Retina (tissue), 1 donor: ENCODE data around the gene PIP4P1.
"Not testable (repeated sequence)": the region's sequence is repeated elsewhere in the genome, so short reads cannot be mapped to it uniquely, and the experiment has no call there.

Source experiments
- DNase-seq: peaks from one replicate; pipeline ENCODE4 v3.0.0-alpha.2; 2016

The PIP4P1 gene

DNA sequence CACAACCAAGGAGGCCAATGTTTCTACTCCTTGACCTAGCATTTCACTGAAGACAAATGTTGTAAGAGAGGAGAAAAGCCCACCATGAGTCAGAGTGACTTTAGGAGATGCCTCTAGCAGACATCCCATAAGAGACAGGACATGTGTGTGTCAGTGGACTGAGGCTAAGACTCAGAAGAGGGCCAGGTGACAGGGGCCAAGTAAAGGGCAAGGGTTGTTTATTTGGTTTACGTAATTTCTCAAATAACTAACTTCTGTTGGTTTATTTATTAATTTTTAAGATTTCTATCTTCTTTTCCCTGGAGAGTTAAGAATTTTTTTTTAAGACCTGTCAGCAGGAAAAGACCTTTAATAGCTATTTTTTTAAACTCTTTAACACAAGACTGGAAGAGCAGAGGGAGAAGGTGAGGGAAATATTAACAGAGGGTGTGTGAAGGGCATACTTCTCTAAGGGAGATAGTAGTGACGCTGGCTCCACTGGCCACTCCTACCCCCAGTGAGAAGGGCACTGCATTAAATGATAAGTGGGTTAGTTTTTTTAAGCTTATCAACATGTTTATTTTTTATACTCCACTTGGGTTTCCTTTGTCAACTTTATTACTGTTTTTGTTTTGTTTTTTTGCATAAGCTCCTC lies 11.4 kb upstream of the PIP4P1 start:
- DNase-seq, result no peak

DNA sequence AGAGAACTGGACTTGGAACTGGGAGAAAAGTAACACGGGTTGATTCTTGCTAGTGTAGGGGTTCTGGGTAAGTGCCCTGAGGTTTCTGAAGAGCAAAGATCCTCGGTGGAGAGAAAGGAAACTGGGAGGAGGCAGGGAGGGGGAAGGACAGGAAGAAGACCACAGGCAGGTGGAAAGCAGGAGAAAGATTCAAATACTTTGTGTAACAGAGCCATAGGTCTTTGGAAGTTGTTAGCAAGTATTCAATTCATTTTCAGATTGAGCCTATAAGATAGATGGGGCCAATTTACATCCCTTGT lies 9.3 kb upstream of the PIP4P1 start:
- DNase-seq, result no peak

DNA sequence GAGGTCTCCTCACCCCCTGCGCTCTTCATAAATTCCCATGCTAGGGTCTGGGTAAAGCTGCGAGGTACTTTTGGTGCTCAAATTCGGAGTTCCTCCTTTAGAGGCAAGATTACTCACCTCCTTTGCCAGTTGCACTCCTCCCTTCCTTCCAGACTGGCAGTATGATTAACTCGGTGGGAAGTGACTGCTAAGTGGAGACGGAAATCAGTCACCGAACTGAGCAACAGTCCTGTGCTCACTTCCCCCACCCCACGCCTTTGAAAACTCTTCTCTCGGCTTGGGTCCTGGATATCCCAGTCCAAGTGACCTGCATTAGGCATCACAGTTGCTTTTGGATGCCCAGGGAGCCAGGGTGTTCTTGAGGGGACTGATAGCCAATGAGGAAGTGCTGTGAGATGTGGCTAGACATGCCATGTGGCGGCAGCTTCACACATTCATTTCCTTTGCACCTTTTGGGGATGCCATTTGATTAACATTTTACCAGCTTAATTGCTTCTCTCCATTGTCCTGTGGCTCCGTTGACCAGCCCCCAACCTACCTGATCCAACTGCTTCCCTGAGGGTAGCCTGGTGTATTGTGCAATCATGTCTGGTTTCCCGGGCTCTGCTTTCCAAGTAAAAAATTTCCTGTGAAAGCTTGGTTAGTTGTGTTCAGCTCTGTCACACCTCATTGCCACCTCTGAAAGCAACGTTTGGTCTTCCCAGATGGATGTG lies 8.8 kb upstream of the PIP4P1 start:
- no peak for DNase-seq

DNA sequence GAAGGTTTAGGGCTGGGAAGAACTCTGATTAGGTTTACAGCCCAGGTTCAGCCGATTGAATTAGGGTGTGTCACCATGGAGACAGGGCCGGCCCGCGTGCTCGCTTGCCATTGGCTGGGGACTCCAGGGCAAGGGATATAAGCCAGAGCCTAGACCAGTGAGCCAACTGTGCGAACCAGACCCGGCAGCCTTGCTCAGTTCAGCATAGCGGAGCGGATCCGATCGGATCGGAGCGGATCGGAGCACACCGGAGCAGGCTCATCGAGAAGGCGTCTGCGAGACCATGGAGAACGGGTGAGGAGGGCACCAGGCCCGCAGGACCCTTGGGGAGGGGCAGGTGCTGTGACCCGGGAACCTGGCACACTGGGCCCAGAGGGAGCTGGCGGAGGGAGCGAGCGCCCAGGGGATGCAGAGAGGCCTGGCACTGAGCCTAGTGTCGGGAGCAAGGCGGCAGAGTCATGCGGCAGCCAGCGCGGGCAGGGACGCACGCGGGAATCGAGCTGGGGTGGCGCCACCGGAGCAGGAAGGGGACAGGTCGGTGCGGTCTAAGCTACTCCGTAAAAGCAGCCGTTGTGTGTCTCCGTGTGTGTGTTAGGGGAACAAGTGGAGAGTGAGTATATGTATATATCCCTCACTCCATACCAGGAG lies 8.1 kb upstream of the PIP4P1 start, which contains the start of gene PNP:
Gene PNP, plus strand, starts transcription at position 165 of the 648 bp plus-strand sequence. Its CDS starts 119 bp downstream, at position 284.
- peak; percentile 93 for DNase-seq

DNA sequence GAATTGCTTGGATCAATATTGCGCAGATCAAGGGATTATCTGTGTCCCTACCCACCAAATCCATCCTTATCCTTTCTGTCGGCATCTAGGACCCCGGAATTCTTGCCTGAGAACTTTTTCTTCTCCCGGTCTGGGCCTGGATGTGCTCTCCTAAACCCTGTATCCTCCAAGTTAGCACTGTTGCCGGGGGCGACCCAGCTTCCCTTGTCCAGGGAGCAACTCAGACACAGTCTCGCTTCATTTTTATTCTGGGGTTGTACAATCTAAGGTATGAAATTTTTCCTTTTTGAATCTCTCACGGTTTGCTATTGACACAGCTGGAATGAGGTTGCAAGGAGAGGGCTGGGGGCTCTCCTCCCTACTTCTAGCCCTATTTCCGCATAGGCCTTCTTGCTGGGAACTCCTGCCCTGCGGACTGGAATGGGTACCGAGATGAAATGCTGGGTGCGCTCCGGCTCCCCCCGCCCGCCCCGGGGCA lies 7.6 kb upstream of the PIP4P1 start:
- DNase-seq, result no peak

DNA sequence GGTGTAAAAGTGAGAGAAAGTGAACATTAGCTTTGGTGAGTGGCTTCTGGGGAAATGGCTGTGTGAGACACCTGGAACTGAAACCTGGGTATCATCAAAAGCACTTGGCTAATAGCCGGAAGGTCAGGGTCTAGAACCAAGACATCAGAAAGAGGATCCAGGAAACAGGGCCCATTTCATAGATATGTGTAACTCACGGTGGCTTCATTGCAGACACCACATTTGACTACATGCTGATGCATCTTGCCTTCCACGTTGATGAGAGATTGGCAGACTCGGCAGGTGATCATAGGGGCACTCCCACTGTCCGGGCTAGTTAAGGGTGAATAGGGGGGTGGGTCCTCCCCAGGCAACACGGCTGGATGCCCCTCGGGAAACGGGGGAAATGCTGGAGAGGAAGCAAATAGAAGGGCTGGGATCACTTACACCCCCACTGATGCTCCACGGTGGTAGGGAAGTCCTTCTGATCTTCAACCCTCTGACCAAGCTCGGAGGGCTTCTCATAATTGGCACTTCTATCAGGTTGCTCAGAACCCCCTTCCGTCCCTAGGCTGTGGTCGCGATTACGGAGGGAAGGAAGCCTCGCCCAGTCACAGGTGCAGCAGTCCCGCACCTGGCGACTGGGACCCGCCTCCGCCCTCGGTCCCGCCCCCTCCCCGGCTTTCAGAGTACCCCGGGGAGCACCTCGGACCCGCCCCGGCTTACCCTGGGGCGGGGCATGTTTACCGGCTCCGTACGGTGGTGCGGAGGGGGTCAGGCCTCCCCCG lies 593 bp downstream of the PIP4P1 start:
- DNase-seq, result no peak

DNA sequence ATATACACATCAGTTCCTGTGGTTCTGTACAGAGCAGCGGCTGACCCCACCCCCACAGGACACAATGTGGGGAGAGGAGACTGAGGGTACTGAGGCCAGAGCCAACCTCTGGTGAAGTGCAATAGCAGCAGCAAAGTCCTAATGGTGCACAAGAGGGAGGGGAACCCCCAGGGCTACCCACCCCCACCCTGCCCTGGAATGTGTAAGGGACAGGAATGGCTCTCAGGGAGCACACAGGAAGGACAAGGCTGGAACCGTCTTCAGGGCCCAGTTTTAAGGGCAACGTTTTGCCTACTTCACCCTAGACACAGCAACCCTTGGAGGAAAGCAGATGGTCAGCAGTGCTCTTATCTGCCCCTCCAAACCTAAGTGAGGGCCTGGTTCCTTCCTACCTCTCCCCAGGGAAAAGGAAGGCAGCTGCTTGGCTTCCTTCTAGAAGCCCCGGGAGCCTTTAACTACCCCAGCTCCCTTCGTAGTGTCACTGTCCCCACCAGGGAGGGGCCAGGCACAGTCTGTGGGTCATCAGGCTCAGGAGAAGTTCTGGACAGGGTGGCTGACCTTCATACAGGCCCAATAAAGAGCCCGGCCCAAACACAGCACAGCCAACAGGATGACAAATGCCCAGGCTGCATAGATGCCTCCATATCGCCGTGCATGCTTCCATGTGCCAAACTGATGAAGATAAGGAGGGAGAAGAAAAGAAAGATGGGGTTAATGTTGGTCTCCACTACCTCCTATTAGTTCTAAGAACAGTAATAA lies 3.0 kb downstream of the PIP4P1 start:
- no peak for DNase-seq

DNA sequence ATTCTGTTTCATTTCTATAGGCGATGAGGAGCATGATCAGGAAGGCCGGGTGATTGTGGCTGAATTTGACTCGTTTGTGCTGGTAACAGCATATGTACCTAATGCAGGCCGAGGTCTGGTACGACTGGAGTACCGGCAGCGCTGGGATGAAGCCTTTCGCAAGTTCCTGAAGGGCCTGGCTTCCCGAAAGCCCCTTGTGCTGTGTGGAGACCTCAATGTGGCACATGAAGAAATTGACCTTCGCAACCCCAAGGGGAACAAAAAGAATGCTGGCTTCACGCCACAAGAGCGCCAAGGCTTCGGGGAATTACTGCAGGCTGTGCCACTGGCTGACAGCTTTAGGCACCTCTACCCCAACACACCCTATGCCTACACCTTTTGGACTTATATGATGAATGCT lies 4.3 kb downstream of the PIP4P1 start:
- DNase-seq, result no peak

DNA sequence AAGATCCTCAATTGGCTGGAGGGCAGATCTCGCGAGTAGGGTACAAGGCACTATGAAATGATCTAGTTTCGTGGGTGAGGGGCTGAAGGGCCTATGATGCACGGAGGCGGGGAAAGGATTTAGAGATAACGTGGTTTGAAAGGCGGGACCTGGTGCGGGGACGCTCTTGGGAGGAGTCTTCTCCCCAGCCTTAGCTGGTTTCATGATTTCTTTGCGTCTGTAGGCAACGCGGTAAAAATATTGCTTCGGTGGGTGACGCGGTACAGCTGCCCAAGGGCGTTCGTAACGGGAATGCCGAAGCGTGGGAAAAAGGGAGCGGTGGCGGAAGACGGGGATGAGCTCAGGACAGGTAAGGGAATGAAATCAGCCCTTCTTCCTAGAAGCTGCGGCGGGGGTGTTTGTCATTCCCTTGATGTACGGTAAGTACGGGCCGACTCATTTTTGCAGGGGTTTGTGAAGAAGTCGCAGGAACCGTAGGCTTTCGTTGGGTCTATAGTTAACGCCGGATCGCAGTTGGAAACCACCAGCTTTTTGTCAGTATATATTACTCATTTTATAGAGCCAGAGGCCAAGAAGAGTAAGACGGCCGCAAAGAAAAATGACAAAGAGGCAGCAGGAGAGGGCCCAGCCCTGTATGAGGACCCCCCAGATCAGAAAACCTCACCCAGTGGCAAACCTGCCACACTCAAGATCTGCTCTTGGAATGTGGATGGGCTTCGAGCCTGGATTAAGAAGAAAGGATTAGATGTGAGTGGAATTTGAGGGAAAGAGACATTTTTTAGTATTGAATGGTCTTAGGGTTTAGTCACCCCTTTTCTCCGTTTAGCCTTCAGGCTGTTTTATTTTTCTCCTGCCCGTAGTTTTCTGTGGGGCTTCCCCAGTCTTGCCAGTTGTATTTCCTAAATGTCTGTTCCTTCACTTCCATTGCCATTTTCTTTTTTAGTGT lies 5.6 kb downstream of the PIP4P1 start:
- no peak for DNase-seq

DNA sequence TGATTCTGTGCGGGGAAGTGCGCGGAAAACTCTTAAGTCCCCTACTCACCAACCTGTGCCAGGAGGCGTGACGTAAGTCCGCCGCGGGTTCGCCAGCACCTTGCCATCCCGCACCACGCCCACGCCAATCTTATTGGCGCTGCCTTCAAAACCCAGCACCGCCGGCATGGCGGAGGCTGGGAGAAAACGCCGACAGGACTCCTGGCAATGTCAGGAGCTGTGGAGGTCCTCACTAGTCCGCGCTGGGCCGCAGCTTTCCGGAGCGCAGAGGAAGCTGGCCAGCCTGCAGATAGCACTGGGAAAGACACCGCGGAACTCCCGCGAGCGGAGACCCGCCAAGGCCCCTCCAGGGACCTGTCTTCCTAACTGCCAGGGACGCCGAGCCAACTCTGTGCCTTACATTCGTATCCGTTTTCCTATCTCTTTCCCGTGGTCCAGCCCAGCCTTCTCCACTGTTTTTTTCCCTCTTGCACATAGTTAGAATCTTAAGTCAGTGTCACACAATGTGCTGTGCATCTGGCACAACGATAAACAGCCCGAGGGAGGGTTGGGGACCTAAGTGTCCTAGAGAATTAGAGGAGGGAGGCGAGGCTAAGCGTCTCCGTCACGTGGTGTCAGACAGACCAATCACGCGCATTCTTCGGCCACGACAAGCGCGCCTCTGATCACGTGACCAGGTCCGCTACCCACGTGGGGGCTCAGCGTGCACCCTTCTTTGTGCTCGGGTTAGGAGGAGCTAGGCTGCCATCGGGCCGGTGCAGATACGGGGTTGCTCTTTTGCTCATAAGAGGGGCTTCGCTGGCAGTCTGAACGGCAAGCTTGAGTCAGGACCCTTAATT lies 6.5 kb downstream of the PIP4P1 start, which contains the start of the genes APEX1 and OSGEP:
Gene APEX1, plus strand, starts transcription at position 711 of the 839 bp plus-strand sequence. CDS start 420 bp downstream, outside the sequence.
Gene OSGEP, minus strand, starts transcription at position 297 of the 839 bp plus-strand sequence. Its CDS starts 129 bp downstream, at position 168.
- peak; percentile 99 for DNase-seq

DNA sequence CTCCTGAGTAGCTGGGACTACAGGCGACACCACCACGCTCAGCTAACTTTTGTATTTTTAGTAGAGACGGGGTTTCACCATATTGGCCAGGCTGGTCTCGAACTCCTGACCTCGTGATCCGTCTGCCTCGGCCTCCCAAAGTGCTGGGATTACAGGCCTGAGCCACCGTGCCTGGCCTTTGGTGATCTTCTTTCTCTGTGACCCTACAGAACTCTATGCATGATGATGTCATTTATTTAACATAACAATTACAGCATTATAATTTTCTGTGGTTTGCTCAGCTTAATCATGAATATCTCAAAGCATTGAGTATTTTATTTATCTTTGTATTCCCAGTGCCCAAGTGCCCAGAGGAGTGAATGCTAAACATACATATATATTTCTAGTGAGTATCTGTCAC lies 8.4 kb downstream of the PIP4P1 start:
- not testable (repeated sequence) for DNase-seq

DNA sequence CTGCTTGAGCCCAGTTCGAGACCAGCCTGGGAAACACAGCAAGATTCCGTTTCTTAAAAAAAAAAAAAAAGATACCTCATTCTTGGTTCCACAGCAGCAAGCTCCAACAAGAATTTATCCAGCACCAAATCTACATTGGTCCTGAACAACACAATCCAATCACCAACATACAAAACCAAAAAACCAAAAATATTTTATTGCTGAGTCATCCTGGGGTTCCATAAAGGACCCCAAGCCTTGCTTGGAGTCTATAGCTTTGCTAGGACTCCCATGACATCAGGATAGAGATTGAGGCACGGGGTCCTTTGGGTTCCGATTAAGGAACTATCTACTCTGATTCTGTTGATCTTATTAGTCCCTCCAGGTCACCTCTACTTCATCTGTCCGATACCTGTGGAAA lies 14.3 kb downstream of the PIP4P1 start:
- no peak for DNase-seq

DNA sequence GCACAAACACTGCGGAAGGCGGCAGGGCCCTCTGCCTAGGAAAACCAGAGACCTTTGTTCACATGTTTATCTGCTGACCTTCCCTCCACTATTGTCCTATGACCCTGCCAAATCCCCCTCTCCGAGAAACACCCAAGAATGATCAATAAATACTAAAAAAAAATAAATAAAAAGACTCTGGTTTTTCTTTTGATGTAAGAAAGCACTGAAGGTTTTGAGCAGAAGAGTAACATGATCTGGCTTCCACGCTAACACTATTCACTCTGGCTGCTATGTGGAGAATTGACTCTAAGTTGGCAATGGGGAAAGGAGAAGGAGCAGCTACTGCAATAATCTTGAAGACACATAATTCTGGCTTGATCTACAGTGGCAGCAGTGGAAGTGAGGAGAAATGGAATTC lies 17.6 kb downstream of the PIP4P1 start:
- DNase-seq, result not testable (repeated sequence)

DNA sequence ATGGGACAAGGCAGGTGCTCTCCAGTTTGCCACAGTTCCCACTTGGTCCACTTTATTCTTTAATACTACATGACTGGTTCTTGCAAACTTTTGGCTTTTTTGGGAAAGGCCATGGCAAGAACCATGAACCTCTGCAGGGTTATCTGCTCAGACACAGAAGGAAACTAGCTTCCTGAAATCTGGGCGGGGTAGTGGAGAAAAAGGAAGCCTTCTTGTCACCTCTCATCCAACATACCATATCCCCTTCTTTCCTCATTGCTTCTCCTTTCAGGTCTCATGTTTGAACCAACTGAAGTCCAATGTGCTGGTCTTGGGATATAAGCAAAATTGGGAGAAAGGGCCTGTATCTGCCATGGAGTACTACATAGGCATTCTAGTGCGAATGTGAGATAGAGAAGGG lies 19.8 kb downstream of the PIP4P1 start:
- DNase-seq, result no peak

DNA sequence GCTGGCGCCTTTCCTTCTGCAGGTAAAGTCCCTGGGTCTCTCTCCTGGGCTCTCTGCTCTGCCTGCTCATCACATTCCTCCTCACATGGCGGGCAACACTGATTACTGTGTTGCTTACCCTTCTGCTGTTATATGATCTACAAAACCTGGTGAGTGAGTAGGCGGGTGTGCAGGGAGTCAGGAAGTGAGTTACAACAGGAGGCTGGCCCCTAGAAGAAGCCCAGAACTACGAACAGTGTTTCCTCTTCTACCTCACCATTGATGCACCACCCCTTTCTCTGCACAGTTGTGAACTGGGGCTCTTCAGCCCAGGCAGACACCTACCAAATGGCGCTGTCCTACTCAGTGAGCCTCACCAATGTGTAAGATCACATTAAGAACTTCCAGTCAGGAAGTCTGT lies 20.4 kb downstream of the PIP4P1 start:
- no peak for DNase-seq

DNA sequence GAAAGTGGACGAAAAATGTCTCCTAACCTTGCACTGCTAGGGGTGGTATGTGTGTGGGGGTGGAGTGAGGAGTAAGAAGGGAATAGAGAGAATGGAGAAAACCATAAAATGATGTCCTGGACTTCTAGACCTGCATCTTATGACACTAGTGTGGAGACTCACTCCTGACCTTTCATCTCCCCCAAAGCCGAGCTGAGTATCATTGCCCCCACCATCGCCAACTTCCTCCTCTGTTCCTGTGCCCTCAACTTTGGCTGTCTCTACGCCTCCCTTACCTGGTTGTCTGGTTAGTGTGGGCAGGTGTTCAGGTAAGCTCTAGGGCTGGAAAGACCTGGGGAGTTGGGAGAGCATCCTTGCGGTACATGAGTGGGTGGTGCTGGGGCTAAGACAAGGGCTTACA lies 20.8 kb downstream of the PIP4P1 start:
- DNase-seq, result no peak

DNA sequence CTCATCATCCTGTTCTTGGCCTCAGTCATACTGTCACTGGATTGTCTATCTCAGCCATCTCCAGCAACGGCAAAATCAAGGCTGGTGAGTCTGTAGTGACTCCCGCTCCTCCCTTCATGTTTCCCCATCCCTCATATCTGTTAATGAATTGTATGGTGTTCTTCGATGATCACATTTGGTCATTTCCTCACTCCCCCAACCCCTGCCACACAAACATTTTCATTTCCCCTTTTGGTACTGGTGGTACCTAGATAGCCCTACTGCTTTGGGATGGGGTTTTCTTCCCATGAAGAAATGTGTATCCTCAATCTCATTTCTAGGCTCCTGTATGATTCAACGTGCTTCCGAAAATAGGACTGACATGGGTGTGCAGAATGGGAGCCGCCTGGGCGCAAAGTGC lies 22.6 kb downstream of the PIP4P1 start:
- no peak for DNase-seq

DNA sequence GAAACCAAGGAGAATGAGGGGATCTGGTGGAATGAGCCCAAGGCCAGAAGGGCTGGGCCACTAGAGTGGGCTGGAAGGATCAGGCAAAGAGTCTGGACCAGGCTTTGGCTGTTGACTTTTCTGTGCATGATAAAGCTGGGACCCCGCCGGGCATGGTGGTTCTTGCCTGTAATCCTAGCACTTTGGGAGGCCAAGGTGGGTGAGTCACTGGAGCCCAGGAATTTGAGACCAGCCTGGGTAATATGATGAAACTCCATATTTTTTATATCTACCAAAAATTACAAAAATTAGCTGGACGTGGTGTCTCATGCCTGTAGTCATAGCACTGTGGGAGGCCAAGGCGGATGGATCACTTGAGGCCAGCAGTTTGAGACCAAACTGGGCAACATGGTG lies 24.9 kb downstream of the PIP4P1 start:
- no peak for DNase-seq

DNA sequence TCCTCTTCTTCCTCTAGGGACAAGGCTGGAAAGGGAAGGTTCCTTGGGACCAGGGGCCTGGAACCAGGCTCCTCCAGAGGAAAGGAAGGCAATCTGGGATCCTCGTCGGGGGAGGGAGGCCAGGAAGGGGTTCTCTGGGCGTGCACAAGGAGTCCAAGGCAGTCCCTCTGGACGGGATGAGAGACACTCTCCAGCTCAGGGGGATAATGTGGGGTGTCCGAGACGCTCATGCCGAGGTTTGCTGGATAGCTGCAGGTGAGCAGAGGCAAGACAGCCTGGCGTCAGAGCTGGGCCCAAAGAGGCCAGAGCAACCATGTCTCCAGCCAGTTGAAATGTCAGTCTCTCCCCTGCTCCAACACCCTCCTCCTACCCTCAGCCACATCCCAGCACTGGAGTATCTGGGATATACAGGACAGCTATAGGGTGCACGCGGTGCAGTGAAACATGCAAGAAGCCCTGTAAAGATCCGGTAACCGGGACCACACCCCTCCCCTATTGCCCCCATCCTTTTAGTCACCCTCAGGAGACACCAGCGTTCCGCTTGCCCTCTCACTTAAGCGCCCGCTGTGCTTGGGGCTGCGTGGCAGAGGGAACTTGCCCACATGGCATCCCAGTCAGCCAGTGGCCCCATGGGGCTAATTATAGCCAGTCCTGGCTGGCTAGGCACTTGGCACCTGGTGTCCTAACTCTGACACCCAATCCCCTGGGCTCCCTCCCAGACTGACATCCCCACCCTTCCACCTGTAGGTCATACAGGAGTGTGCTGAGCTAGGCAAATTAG lies 25.5 kb downstream of the PIP4P1 start, which contains the start of gene KLHL33:
Gene KLHL33, minus strand, starts transcription at position 585 of the 781 bp plus-strand sequence. Its CDS starts 355 bp downstream, at position 230.
- DNase-seq, result no peak
